Smooth muscle cell (in vitro differentiated cells): ENCODE results near the gene ATOH8. TPM values are rescaled to one million over a fixed set of nuclear protein-coding genes. Genes with fewer than 3 reads are reported as not detected.

Experiments
- DNase-seq: peaks from one replicate; lab custom pipeline; 2025; ENCODE audit not compliant: unreplicated experiment; lab: John Stamatoyannopoulos, UW
- H2AFZ ChIP-seq: fragments of 200-600 bp; sonication (generic); 2 replicates; pipeline ENCODE4 v1.6.0; 2016; ENCODE audit warnings: antibody characterized with exemption, low read depth, mild to moderate bottlenecking
- H3F3A ChIP-seq: fragments of 200-600 bp; sonication (generic); 2 replicates; pipeline ENCODE4 v1.6.0; 2017; ENCODE audit warnings: antibody characterized with exemption, low read depth
- H3K27ac ChIP-seq: fragments of 200-600 bp; sonication (generic); 2 replicates; pipeline ENCODE4 v1.5.1; 2016; ENCODE audit warnings: low read depth, mild to moderate bottlenecking
- H3K27me3 ChIP-seq: fragments of 200-600 bp; sonication (generic); 2 replicates; pipeline ENCODE4 v1.6.1; 2016; ENCODE audit warnings: low read depth, mild to moderate bottlenecking
- H3K36me3 ChIP-seq: fragments of 200-600 bp; sonication (generic); 2 replicates; pipeline ENCODE4 v1.5.1; 2016; ENCODE audit warnings: low read depth
- H3K4me1 ChIP-seq: fragments of 200-600 bp; sonication (generic); 2 replicates; pipeline ENCODE4 v1.5.1; 2016; ENCODE audit warnings: low read depth
- H3K4me2 ChIP-seq: fragments of 200-600 bp; sonication (generic); 2 replicates; pipeline ENCODE4 v1.6.0; 2016; ENCODE audit warnings: mild to moderate bottlenecking
- H3K4me3 ChIP-seq: fragments of 200-600 bp; sonication (generic); 2 replicates; pipeline ENCODE4 v1.5.1; 2016; ENCODE audit warnings: mild to moderate bottlenecking
- H3K79me2 ChIP-seq: fragments of 200-600 bp; sonication (generic); 2 replicates; pipeline ENCODE4 v1.6.0; 2016; ENCODE audit warnings: low read depth, mild to moderate bottlenecking
- H3K9ac ChIP-seq: fragments of 200-600 bp; sonication (generic); 2 replicates; pipeline ENCODE4 v1.6.0; 2016; ENCODE audit warnings: low read depth
- H3K9me3 ChIP-seq: fragments of 200-600 bp; sonication (generic); replicated peaks from 2 replicates; pipeline ENCODE4 v1.5.1; 2016; ENCODE audit warnings: low read depth
- H4K20me1 ChIP-seq: fragments of 200-600 bp; sonication (generic); 2 replicates; pipeline ENCODE4 v1.6.0; 2016; ENCODE audit warnings: low read depth
- WGBS: methylation state at CpG from one replicate; pipeline ENCODE4 v1.1.7; 2016; ENCODE audit warnings: low lambda C conversion rate; 5-methylcytosine and 5-hydroxymethylcytosine counted together
- polyA plus RNA-seq: library from polyadenylated mRNA; unstranded; fragments of >200 nt; fragmentation: Nextera tagmentation; extraction: Ambion mirVana; gene quantifications from 2 replicates; pipeline ENCODE4 v1.2.1, GENCODE V29; 2016
- total RNA-seq: library from RNA; depleted of rRNA; stranded (reverse); fragments of >200 nt; gene quantifications from 2 replicates; pipeline ENCODE4 v1.2.3, GENCODE V29; 2014
- TF ChIP-seq, protein P1 (sequence below): fragments of 200-600 bp; sonication (generic); IDR thresholded peaks from 2 replicates; pipeline ENCODE4 v1.5.1; 2017; ENCODE audit warnings: borderline replicate concordance, mild to moderate bottlenecking, antibody characterized with exemption; ENCODE audit not compliant: insufficient read depth, poor library complexity, severe bottlenecking

Gene ATOH8
- total and polyA plus RNA-seq, 2 experiments from 2014 or later, result 5.2 to 6.5 TPM

DNA sequence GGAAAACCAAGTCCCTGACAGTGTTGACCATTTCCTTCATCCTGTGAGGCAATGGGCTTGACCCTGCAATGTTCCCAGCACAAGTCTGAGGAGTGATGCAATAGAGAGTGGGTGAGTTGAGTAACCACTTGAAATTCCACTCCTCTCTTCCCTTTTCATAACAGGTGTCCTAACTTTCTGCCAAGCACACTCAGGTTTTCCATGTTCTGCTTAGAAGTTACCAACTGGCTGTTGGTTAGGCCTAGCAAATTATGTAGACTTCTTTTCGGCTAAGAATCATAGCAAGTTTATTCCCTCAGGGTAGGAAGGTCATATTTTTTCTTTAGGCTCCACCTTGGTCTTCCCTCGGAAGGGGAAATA is 48.1 kb upstream of the ATOH8 start:
- no peaks in the 10 kb centered on the region for H3K79me2 ChIP-seq
- no peaks in the 10 kb centered on the region for H4K20me1 ChIP-seq
- WGBS, result 84% methylated on average over 2 of the region's 2 CpGs
- H3K4me2 ChIP-seq, result no peak overlapping the region
- H3K4me1 ChIP-seq, result peaks cover 4% of the 10 kb centered on the region
- no peak overlapping the region for H2AFZ ChIP-seq
- H3K27me3 ChIP-seq, result peaks cover 4% of the 10 kb centered on the region
- no peaks in the 10 kb centered on the region for H3K36me3 ChIP-seq
- no peak overlapping the region for H3K9ac ChIP-seq
- no peak for DNase-seq
- no peak overlapping the region for H3K27ac ChIP-seq
- no peak overlapping the region for H3K4me3 ChIP-seq
- peaks cover 3% of the 10 kb centered on the region for H3F3A ChIP-seq
- TF ChIP-seq, protein P1, sequence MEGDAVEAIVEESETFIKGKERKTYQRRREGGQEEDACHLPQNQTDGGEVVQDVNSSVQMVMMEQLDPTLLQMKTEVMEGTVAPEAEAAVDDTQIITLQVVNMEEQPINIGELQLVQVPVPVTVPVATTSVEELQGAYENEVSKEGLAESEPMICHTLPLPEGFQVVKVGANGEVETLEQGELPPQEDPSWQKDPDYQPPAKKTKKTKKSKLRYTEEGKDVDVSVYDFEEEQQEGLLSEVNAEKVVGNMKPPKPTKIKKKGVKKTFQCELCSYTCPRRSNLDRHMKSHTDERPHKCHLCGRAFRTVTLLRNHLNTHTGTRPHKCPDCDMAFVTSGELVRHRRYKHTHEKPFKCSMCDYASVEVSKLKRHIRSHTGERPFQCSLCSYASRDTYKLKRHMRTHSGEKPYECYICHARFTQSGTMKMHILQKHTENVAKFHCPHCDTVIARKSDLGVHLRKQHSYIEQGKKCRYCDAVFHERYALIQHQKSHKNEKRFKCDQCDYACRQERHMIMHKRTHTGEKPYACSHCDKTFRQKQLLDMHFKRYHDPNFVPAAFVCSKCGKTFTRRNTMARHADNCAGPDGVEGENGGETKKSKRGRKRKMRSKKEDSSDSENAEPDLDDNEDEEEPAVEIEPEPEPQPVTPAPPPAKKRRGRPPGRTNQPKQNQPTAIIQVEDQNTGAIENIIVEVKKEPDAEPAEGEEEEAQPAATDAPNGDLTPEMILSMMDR, result no peak
- H3K9me3 ChIP-seq, result no peaks in the 10 kb centered on the region

DNA sequence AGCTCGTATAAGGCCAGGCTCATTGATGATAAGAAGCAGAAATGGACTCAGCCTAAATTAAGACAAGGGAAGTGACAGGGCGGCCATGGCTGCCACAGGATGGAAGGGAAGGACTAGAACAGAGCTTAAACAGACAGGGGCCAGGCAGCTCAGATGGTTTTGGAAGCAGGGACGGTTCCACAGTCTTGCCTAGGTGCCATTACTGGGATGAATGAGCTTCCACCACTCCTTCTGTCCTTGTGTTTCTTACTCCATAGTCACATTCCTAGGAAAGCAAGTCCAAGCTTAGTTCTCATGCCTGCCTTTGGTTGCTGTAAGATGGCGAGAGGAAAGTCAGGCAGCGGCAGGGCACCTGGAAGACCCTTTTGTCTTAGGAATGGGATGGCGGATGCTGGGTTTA is 47.7 kb upstream of the ATOH8 start:
- Histone ChIP-seq H3K4me1 (peaks cover 4% of the 10 kb centered on the region), H3K27ac (no peak overlapping the region), H3K9ac (no peak overlapping the region), H3K9me3 (no peaks in the 10 kb centered on the region), H2AFZ (no peak overlapping the region), H3K36me3 (no peaks in the 10 kb centered on the region), H4K20me1 (no peaks in the 10 kb centered on the region), H3F3A (peaks cover 3% of the 10 kb centered on the region), H3K27me3 (peaks cover 4% of the 10 kb centered on the region), H3K79me2 (no peaks in the 10 kb centered on the region), H3K4me2 (no peak overlapping the region), H3K4me3 (no peak overlapping the region)
- 85% methylated on average over 6 of the region's 6 CpGs for WGBS
- DNase-seq, result no peak
- TF ChIP-seq, protein P1, result no peak

GRCh38 chr2:85706599-85707296 is 47.0 kb upstream of the ATOH8 start:
- Histone ChIP-seq H3K9ac (no peak overlapping the region), H2AFZ (no peak overlapping the region), H3K27ac (no peak overlapping the region), H3K4me1 (peaks cover 2% of the 10 kb centered on the region), H3K79me2 (no peaks in the 10 kb centered on the region), H3K9me3 (no peaks in the 10 kb centered on the region), H3K4me2 (no peak overlapping the region), H3F3A (peaks cover 1% of the 10 kb centered on the region), H3K36me3 (no peaks in the 10 kb centered on the region), H3K27me3 (peaks cover 4% of the 10 kb centered on the region), H3K4me3 (no peak overlapping the region), H4K20me1 (no peaks in the 10 kb centered on the region)
- WGBS, result 86% methylated on average over 10 of the region's 10 CpGs
- DNase-seq, result no peak
- TF ChIP-seq, protein P1, result no peak

- no peak for DNase-seq
- WGBS, result 6% methylated on average over 10 of the region's 10 CpGs
- H3K27ac ChIP-seq, result no peak overlapping the region
- TF ChIP-seq, protein P1, result peak; percentile 90
- H4K20me1 ChIP-seq, result no peaks in the 10 kb centered on the region
- H3K79me2 ChIP-seq, result no peaks in the 10 kb centered on the region
- H3K9me3 ChIP-seq, result no peaks in the 10 kb centered on the region
- peaks cover 4% of the 10 kb centered on the region for H3K27me3 ChIP-seq
- no peak overlapping the region for H3K4me3 ChIP-seq
- H3K4me1 ChIP-seq, result no peaks in the 10 kb centered on the region
- H3K36me3 ChIP-seq, result no peaks in the 10 kb centered on the region
- H3K4me2 ChIP-seq, result no peak overlapping the region
- H3F3A ChIP-seq, result no peaks in the 10 kb centered on the region
- no peak overlapping the region for H3K9ac ChIP-seq
- no peak overlapping the region for H2AFZ ChIP-seq
Measured at GRCh38 chr2:85707304-85707703, 46.5 kb upstream of the ATOH8 start.
